HL-60 (cell line): Measurements from ENCODE around the gene URB1.

Source experiments
- DNase-seq, 2 experiments: peaks; one replicate each; pipeline ENCODE4 v3.0.0-alpha.2; 2010 to 2020; ENCODE audit warnings: low read depth in 1 of 2, low spot score in 1 of 2
- H3K27ac ChIP-seq: fragments of 250-450 bp; sonication (Bioruptor Pico); replicated peaks from 2 replicates; pipeline ENCODE4 v1.5.1; 2020; ENCODE audit warnings: mild to moderate bottlenecking, moderate library complexity
- H3K27me3 ChIP-seq: fragments of 250-450 bp; sonication (Bioruptor Pico); 2 replicates; pipeline ENCODE4 v1.5.1; 2021; ENCODE audit warnings: mild to moderate bottlenecking, moderate library complexity; ENCODE audit not compliant: insufficient read depth, poor library complexity, severe bottlenecking
- H3K4me3 ChIP-seq: replicated peaks from 2 replicates; pipeline ENCODE4 v1.5.1; 2011; ENCODE audit warnings: mild to moderate bottlenecking, control low read depth, low read length; ENCODE audit not compliant: insufficient read depth
- CTCF ChIP-seq: IDR thresholded peaks from one replicate; pipeline ENCODE4 v1.5.1; 2011; ENCODE audit warnings: low read length, control low read depth, inconsistent platforms; ENCODE audit not compliant: insufficient read depth
- GABPA ChIP-seq: IDR thresholded peaks from 2 replicates; pipeline ENCODE4 v1.6.1; 2012; ENCODE audit warnings: low read depth
- POLR2AphosphoS5 ChIP-seq: IDR thresholded peaks from 2 replicates; pipeline ENCODE4 v1.6.1; 2012; ENCODE audit warnings: low read depth
- REST ChIP-seq: IDR thresholded peaks from 2 replicates; pipeline ENCODE4 v1.6.1; 2012; ENCODE audit warnings: low read depth; ENCODE audit not compliant: insufficient replicate concordance
- SPI1 ChIP-seq: IDR thresholded peaks from 2 replicates; pipeline ENCODE4 v1.6.1; 2012; ENCODE audit warnings: low read depth, mild to moderate bottlenecking, borderline replicate concordance

Gene URB1

GRCh38 chr21:32380940-32381339 is 11.9 kb downstream of the URB1 start:
- DNase-seq, result no peak
- Histone ChIP-seq H3K27ac (no peak overlapping the region), H3K4me3 (no peak overlapping the region), H3K27me3 (no peaks in the 10 kb centered on the region)
- no peak for TF ChIP-seq GABPA
- no peak for TF ChIP-seq POLR2AphosphoS5
- TF ChIP-seq CTCF, result no peak
- no peak for TF ChIP-seq REST
- no peak for TF ChIP-seq SPI1

- no peak overlapping the region for H3K27ac ChIP-seq
- no peak overlapping the region for H3K4me3 ChIP-seq
- no peak for DNase-seq
- H3K27me3 ChIP-seq, result no peaks in the 10 kb centered on the region
- no peak for TF ChIP-seq SPI1
- no peak for TF ChIP-seq CTCF
- TF ChIP-seq POLR2AphosphoS5, result no peak
- TF ChIP-seq GABPA, result no peak
- TF ChIP-seq REST, result no peak
These were observed 13.9 kb downstream of the URB1 start for GRCh38 chr21:32378956-32379355.

- Histone ChIP-seq H3K27me3 (no peaks in the 10 kb centered on the region), H3K4me3 (no peak overlapping the region), H3K27ac (no peak overlapping the region)
- no peak for DNase-seq
- TF ChIP-seq POLR2AphosphoS5 (no peak), GABPA (no peak), REST (no peak)
These were observed 14.8 kb downstream of the URB1 start for GRCh38 chr21:32377991-32378390.

GRCh38 chr21:32377506-32377905 is 15.3 kb downstream of the URB1 start:
- DNase-seq, result no peak
- Histone ChIP-seq H3K27ac (no peak overlapping the region), H3K27me3 (no peaks in the 10 kb centered on the region), H3K4me3 (no peak overlapping the region)
- TF ChIP-seq GABPA (no peak), SPI1 (no peak), REST (no peak), POLR2AphosphoS5 (no peak)
